ENCODE measurements around the gene JMJD8.
A peak's percentile ranks its signal among the peaks of the same experiment; 100 is the strongest.

Gene JMJD8

GRCh38 chr16:681746-682427, 2.2 kb downstream of the JMJD8 start:
- no peak for TF ChIP-seq CTCF (conservative IDR thresholded peaks at IDR 0.05; ENCODE audit: control insufficient read depth, insufficient read depth, low read depth, low read length)
- peak; percentile 66 for DNase-seq (ENCODE audit: low read depth)
- peak overlapping the region; percentile 77 for H3K4me3 ChIP-seq (ENCODE audit: control insufficient read depth, low read depth, low read length)

- peak overlapping the region; percentile 77 for H3K4me3 ChIP-seq (ENCODE audit: control insufficient read depth, low read depth, low read length)
Observed at GRCh38 chr16:680967-681745, 3.0 kb downstream of the JMJD8 start.

GRCh38 chr16:680625-680945, 3.5 kb downstream of the JMJD8 start:
- H3K4me3 ChIP-seq (ENCODE audit: control insufficient read depth, low read depth, low read length), result peak overlapping the region; percentile 77

More at GRCh38 chr16:680967-681745, 3.0 kb downstream of the JMJD8 start:
- no peak for TF ChIP-seq CTCF (conservative IDR thresholded peaks at IDR 0.05; ENCODE audit: control insufficient read depth, insufficient read depth, low read depth, low read length)
- DNase-seq (ENCODE audit: low read depth), result peak; percentile 77

GRCh38 chr16:679814-680624, 4.1 kb downstream of the JMJD8 start, which contains the start of gene STUB1:
STUB1 (plus strand) TSS chr16:680410; CDS start chr16:680526, 116 bp downstream.
- peak; percentile 76 for DNase-seq (ENCODE audit: low read depth)
- no peak for TF ChIP-seq CTCF (conservative IDR thresholded peaks at IDR 0.05; ENCODE audit: control insufficient read depth, insufficient read depth, low read depth, low read length)
- H3K4me3 ChIP-seq (ENCODE audit: control insufficient read depth, low read depth, low read length), result peak within 1 kb of the TSS; percentile 77

More at GRCh38 chr16:680625-680945, 3.5 kb downstream of the JMJD8 start:
- no peak for DNase-seq (ENCODE audit: low read depth)
- no peak for TF ChIP-seq CTCF (conservative IDR thresholded peaks at IDR 0.05; ENCODE audit: control insufficient read depth, insufficient read depth, low read depth, low read length)

- peak overlapping the region; percentile 45 for H3K4me3 ChIP-seq (ENCODE audit: control insufficient read depth, low read depth, low read length)
- peak; percentile 38 for DNase-seq (ENCODE audit: low read depth)
- TF ChIP-seq CTCF (conservative IDR thresholded peaks at IDR 0.05; ENCODE audit: control insufficient read depth, insufficient read depth, low read depth, low read length), result no peak
Observed at GRCh38 chr16:678858-679813, 5.0 kb downstream of the JMJD8 start.
